GM12878 (cell line): ENCODE data around the gene ZNF80.

Experiments
- CTCF ChIP-seq, 3 experiments: IDR thresholded peaks in 2 of 3; conservative IDR thresholded peaks in 1 of 3; 2 replicates each; pipeline ENCODE4 v1.5.1; 2011; ENCODE audit warnings: low read depth in 3 of 3, low read length in 3 of 3, mild to moderate bottlenecking in 3 of 3, control low read depth in 2 of 3, moderate library complexity in 2 of 3, inconsistent platforms in 1 of 3, mixed read lengths in 1 of 3; ENCODE audit not compliant: control insufficient read depth in 2 of 3, insufficient read depth in 1 of 3; ENCODE audit errors: extremely low read depth in 1 of 3
- POLR2A ChIP-seq: IDR thresholded peaks from 2 replicates; pipeline ENCODE4 v1.6.1; 2011; ENCODE audit warnings: low read depth, mild to moderate bottlenecking, low read length
- POLR2AphosphoS5 ChIP-seq: IDR thresholded peaks from 2 replicates; pipeline ENCODE4 v1.6.1; 2011; ENCODE audit warnings: mild to moderate bottlenecking, low read length, inconsistent platforms

GRCh38 chr3:114218006-114218405 is 19.4 kb downstream of the ZNF80 start:
- TF ChIP-seq POLR2A (no peak), CTCF (IDR thresholded peaks at IDR 0.05 in 2 of 3, conservative IDR thresholded peaks at IDR 0.05 in 1 of 3; ENCODE audit: control insufficient read depth in 2 of 3, extremely low read depth in 1 of 3, insufficient read depth in 1 of 3, low read depth in 3 of 3, low read length in 3 of 3) (no peak), POLR2AphosphoS5 (no peak)
